MCF 10A (cell line): ENCODE measurements around the gene GSK3B. TPM values are rescaled to one million over a fixed set of nuclear protein-coding genes. Genes with fewer than 3 reads are reported as not detected.

ENCODE experiments used
- BruUV-seq: library from RNA; stranded (reverse); fragments of 400-500 nt; replicated peaks from 2 replicates; lab custom pipeline; 2021; lab: Mats Ljungman, UMichigan
- CTCF ChIA-PET: fragments of 300-600 bp; sonication (Branson Sonifier 250); formaldehyde crosslinking; extraction: SDS; loops from one replicate; lab custom pipeline; 2021; ENCODE audit warnings: antibody characterized with exemption, inconsistent platforms; lab: Yijun Ruan, JAX
- POLR2A ChIA-PET: fragments of 300-600, 350-650 bp; sonication (Branson Sonifier 250); formaldehyde crosslinking; extraction: SDS; loops from one replicate; lab custom pipeline; 2020; ENCODE audit warnings: antibody characterized with exemption, inconsistent platforms; lab: Yijun Ruan, JAX
- DNase-seq: peaks from one replicate; pipeline ENCODE4 v3.0.0-alpha.2; 2018; ENCODE audit not compliant: unreplicated experiment
- H3K27ac Mint-ChIP-seq: one replicate; pipeline ENCODE4 v1.8.0; 2022; ENCODE audit warnings: mild to moderate bottlenecking, low read depth, mixed read lengths; ENCODE audit not compliant: unreplicated experiment
- H3K27me3 Mint-ChIP-seq: one replicate; pipeline ENCODE4 v1.8.0; 2022; ENCODE audit warnings: mixed read lengths; ENCODE audit not compliant: insufficient read depth, unreplicated experiment
- H3K36me3 Mint-ChIP-seq: one replicate; pipeline ENCODE4 v1.8.0; 2022; ENCODE audit warnings: mild to moderate bottlenecking, moderate library complexity, mixed read lengths; ENCODE audit not compliant: insufficient read depth, unreplicated experiment
- H3K4me1 Mint-ChIP-seq: one replicate; pipeline ENCODE4 v1.8.0; 2022; ENCODE audit warnings: mixed read lengths; ENCODE audit not compliant: insufficient read depth, unreplicated experiment
- H3K4me3 Mint-ChIP-seq: one replicate; pipeline ENCODE4 v1.8.0; 2022; ENCODE audit warnings: mild to moderate bottlenecking, moderate library complexity, mixed read lengths; ENCODE audit not compliant: unreplicated experiment
- H3K9me3 Mint-ChIP-seq: one replicate; pipeline ENCODE4 v1.8.0; 2022; ENCODE audit warnings: mixed read lengths; ENCODE audit not compliant: unreplicated experiment
- intact Hi-C: fragments of 100-400 bp; cut with micrococcal nuclease; formaldehyde crosslinking; loops from 2 replicates; pipeline ENCODE4 v1.14.1; 2022
- total RNA-seq: library from RNA; stranded (reverse); gene quantifications from 2 replicates; pipeline ENCODE4 v1.2.3, GENCODE V29; 2022
- TF ChIP-seq, protein P1 (sequence below): fragments of 200-600 bp; IDR thresholded peaks from one replicate; pipeline ENCODE4 v1.8.0; 2022; ENCODE audit warnings: antibody characterized with exemption, mild to moderate bottlenecking; ENCODE audit not compliant: unreplicated experiment

GSK3B gene
- total RNA-seq, 1 experiment from 2014 or later = 71.5 TPM

DNA sequence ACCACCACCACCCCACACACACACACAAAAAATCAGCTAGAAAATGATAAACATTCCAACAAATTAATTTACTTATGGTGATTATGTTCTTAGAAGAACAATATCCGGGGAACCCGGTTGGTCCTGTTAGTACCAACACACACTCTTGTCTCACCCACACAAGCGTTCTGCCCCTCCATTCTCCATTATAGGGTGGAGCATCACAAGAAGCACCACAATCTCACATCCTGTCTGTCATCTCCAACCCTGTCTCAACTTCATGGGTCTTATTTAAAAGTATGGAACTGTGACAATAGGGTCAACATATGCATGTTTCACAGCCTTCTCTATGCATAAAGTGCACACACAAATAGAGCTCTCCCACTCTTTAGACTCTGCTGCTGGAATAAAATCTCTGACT, 5.6 kb downstream of the GSK3B start:
- Mint-ChIP-seq H3K9me3 (no peaks in the 10 kb centered on the region), H3K27me3 (no peaks in the 10 kb centered on the region), H3K27ac (no peak overlapping the region), H3K4me3 (peak overlapping the region; percentile 59), H3K36me3 (peaks cover 10% of the 10 kb centered on the region), H3K4me1 (peaks cover 26% of the 10 kb centered on the region)
- TF ChIP-seq, protein P1, sequence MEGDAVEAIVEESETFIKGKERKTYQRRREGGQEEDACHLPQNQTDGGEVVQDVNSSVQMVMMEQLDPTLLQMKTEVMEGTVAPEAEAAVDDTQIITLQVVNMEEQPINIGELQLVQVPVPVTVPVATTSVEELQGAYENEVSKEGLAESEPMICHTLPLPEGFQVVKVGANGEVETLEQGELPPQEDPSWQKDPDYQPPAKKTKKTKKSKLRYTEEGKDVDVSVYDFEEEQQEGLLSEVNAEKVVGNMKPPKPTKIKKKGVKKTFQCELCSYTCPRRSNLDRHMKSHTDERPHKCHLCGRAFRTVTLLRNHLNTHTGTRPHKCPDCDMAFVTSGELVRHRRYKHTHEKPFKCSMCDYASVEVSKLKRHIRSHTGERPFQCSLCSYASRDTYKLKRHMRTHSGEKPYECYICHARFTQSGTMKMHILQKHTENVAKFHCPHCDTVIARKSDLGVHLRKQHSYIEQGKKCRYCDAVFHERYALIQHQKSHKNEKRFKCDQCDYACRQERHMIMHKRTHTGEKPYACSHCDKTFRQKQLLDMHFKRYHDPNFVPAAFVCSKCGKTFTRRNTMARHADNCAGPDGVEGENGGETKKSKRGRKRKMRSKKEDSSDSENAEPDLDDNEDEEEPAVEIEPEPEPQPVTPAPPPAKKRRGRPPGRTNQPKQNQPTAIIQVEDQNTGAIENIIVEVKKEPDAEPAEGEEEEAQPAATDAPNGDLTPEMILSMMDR = no peak
- POLR2A ChIA-PET = interaction anchor here (0.8 to 3.8 kb wide), 7 partner anchors 12 to 259 kb away, joined by 3 to 24 read pairs (median 3); no protein-coding TSS in a partner anchor
- no peak for DNase-seq
- BruUV-seq = no TSS peak
- CTCF ChIA-PET = interaction anchor here (0.6 to 1.8 kb wide), 3 partner anchors 18 to 197 kb away, joined by 3 to 7 read pairs (median 7); no protein-coding TSS in a partner anchor
- intact Hi-C loops = no loop called here

DNA sequence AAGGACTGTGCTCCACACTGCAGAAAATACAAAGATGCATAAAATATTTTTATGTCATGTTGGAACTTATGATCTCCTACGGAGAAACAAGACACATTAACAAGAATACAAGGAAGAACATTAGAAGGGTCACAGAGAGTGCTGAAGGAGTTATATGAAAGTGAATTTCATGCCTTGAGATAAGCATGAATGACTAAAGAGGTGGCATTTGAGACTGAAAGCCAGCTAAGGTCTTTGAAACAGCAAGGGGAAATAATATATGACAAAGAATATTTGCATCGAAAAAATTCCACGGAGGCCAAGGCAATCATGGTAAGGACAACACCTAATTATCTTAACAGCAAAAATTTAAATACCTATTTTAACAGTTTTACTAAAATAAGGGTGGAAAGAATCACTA, 12.5 kb downstream of the GSK3B start:
- Mint-ChIP-seq H3K9me3 (no peaks in the 10 kb centered on the region), H3K4me1 (peaks cover 54% of the 10 kb centered on the region), H3K27ac (no peak overlapping the region), H3K36me3 (peaks cover 20% of the 10 kb centered on the region), H3K4me3 (no peak overlapping the region), H3K27me3 (no peaks in the 10 kb centered on the region)
- intact Hi-C loops = no loop called here
- TF ChIP-seq, protein P1 = no peak
- no peak for DNase-seq
- POLR2A ChIA-PET = interaction anchor here (0.7 to 5.9 kb wide), 5 partner anchors 9 to 14 kb away, joined by 3 to 31 read pairs (median 7); partner anchors contain the start of gene GSK3B
- no TSS peak for BruUV-seq
- CTCF ChIA-PET = interaction anchor here (0.6 to 2.4 kb wide), 3 partner anchors 9 to 67 kb away, joined by 3 to 9 read pairs (median 3); no protein-coding TSS in a partner anchor

DNA sequence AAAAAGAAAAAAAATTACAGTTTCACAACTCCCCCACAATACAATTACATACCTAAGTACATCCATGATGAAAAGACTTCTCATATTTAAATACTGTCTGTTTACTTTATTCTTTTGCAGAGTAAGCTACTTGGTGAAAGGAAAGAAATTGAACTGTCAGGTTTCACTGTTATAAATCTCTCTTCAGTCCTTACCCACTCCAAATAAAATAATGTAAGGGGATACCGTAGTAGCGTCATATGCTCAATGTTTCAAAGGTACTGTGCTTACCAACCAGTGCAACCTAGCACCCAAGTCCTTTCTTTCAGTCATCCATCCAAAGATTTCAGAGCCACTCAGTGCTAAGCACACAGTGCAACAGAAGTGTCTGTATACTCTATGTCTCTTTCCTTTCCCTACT, 13.4 kb downstream of the GSK3B start:
- no peaks in the 10 kb centered on the region for H3K9me3 Mint-ChIP-seq
- CTCF ChIA-PET = no interaction called here
- H3K4me3 Mint-ChIP-seq = no peak overlapping the region
- POLR2A ChIA-PET = interaction anchor here (1.1 to 5.9 kb wide), 2 partner anchors 10 to 15 kb away, joined by 7 to 31 read pairs; partner anchors contain the start of gene GSK3B
- no TSS peak for BruUV-seq
- H3K4me1 Mint-ChIP-seq = peaks cover 52% of the 10 kb centered on the region
- H3K27ac Mint-ChIP-seq = no peak overlapping the region
- no peaks in the 10 kb centered on the region for H3K27me3 Mint-ChIP-seq
- intact Hi-C loops = no loop called here
- TF ChIP-seq, protein P1 = no peak
- no peak for DNase-seq
- peaks cover 29% of the 10 kb centered on the region for H3K36me3 Mint-ChIP-seq

DNA sequence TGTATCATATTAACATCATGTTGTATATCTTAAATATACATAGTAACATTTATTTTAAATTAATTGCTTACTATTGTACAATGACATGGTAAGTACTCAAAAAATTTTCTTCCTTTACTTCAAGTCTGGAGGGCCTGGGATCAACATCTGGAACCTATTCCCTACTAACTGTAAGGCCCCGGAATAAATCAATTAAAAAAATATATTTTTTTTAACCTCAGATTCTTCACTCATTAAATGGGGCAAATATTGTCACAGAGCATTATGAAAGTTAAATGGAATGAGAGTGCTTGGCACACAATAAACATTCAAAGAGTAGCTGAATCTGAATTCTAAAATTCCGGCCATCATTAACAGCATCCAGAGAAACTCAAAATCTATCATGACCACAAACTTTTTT, 16.5 kb downstream of the GSK3B start:
- no peaks in the 10 kb centered on the region for H3K9me3 Mint-ChIP-seq
- no TSS peak for BruUV-seq
- intact Hi-C loops = no loop called here
- ChIA-PET CTCF (interaction anchor here (0.6 to 1.3 kb wide), 4 partner anchors 69 to 333 kb away, joined by 3 to 9 read pairs (median 4); no protein-coding TSS in a partner anchor), POLR2A (interaction anchor here (0.7 to 1.1 kb wide), 2 partner anchors 18 to 181 kb away, joined by 3 read pairs; no protein-coding TSS in a partner anchor)
- H3K27ac Mint-ChIP-seq = no peak overlapping the region
- H3K27me3 Mint-ChIP-seq = no peaks in the 10 kb centered on the region
- TF ChIP-seq, protein P1 = no peak
- no peak for DNase-seq
- peaks cover 51% of the 10 kb centered on the region for H3K4me1 Mint-ChIP-seq
- no peak overlapping the region for H3K4me3 Mint-ChIP-seq
- peaks cover 27% of the 10 kb centered on the region for H3K36me3 Mint-ChIP-seq
